DOHH2 (cell line): ENCODE results near the gene JMJD8.
A peak's percentile ranks its signal among the peaks of the same experiment; 100 is the strongest.

Experiments
- H3F3A ChIP-seq: fragments of 200-600 bp; sonication (generic), shearing (Covaris generic); 2 replicates; pipeline ENCODE4 v1.6.0; 2016; ENCODE audit warnings: antibody characterized with exemption, mild to moderate bottlenecking; ENCODE audit not compliant: control insufficient read depth, insufficient read depth
- H3K27ac ChIP-seq: fragments of 200-600 bp; sonication (generic); 2 replicates; pipeline ENCODE4 v1.5.1; 2014; ENCODE audit warnings: low read depth, mild to moderate bottlenecking, low read length, moderate library complexity
- H3K27me3 ChIP-seq: fragments of 200-600 bp; sonication (generic); 2 replicates; pipeline ENCODE4 v1.6.1; 2014; ENCODE audit warnings: mild to moderate bottlenecking, low read length, mixed read lengths; ENCODE audit not compliant: control insufficient read depth
- H3K36me3 ChIP-seq: fragments of 200-600 bp; sonication (generic); 2 replicates; pipeline ENCODE4 v1.6.1; 2014; ENCODE audit warnings: mild to moderate bottlenecking, low read length, moderate library complexity, mixed read lengths; ENCODE audit not compliant: control insufficient read depth
- H3K4me1 ChIP-seq: fragments of 200-600 bp; sonication (generic); 2 replicates; pipeline ENCODE4 v1.6.1; 2014; ENCODE audit warnings: mild to moderate bottlenecking, low read length, mixed read lengths; ENCODE audit not compliant: control insufficient read depth
- H3K4me2 ChIP-seq: fragments of 200-600 bp; sonication (generic); 2 replicates; pipeline ENCODE4 v1.6.0; 2014; ENCODE audit warnings: mild to moderate bottlenecking, low read length, moderate library complexity
- H3K4me3 ChIP-seq: fragments of 200-600 bp; sonication (generic); 2 replicates; pipeline ENCODE4 v1.5.1; 2014; ENCODE audit warnings: mild to moderate bottlenecking, low read length, mixed read lengths
- H3K79me2 ChIP-seq: fragments of 200-600 bp; sonication (generic); 2 replicates; pipeline ENCODE4 v1.6.1; 2014; ENCODE audit warnings: mild to moderate bottlenecking, low read length, mixed read lengths; ENCODE audit not compliant: control insufficient read depth
- H3K9me2 ChIP-seq: fragments of 200-600 bp; sonication (generic); replicated peaks from 2 replicates; pipeline ENCODE4 v1.6.1; 2014; ENCODE audit warnings: mild to moderate bottlenecking, low read length, mixed read lengths; ENCODE audit not compliant: control insufficient read depth
- H3K9me3 ChIP-seq: fragments of 200-600 bp; sonication (generic); 2 replicates; pipeline ENCODE4 v1.6.1; 2014; ENCODE audit warnings: antibody characterized with exemption, low read length, mixed read lengths; ENCODE audit not compliant: control insufficient read depth, insufficient read depth
- H4K20me1 ChIP-seq: fragments of 200-600 bp; sonication (generic); 2 replicates; pipeline ENCODE4 v1.6.0; 2014; ENCODE audit warnings: low read depth, mild to moderate bottlenecking, antibody characterized with exemption, low read length, moderate library complexity; ENCODE audit not compliant: control insufficient read depth, insufficient read depth
- EZH2phosphoT487 ChIP-seq: fragments of 200-600 bp; sonication (generic); IDR thresholded peaks from 2 replicates; pipeline ENCODE4 v1.6.1; 2017; ENCODE audit warnings: borderline replicate concordance, mild to moderate bottlenecking, antibody characterized with exemption, low read length, moderate library complexity, mixed read lengths
- TF ChIP-seq, protein P1 (sequence below): fragments of 200-600 bp; sonication (generic); IDR thresholded peaks from one replicate; pipeline ENCODE4 v1.5.1; 2014; ENCODE audit warnings: antibody characterized with exemption, mild to moderate bottlenecking, low read depth, low read length; ENCODE audit not compliant: poor library complexity, severe bottlenecking

Gene JMJD8

GRCh38 chr16:681746-682427, 2.2 kb downstream of the JMJD8 start:
- Histone ChIP-seq H3K79me2 (peaks cover 36% of the 10 kb centered on the region), H3K4me2 (peak overlapping the region; percentile 97), H3K9me2 (no peaks in the 10 kb centered on the region), H3K27ac (no peak overlapping the region), H4K20me1 (peaks cover 19% of the 10 kb centered on the region), H3F3A (no peaks in the 10 kb centered on the region; the same call in 1 of the 2 replicates), H3K4me3 (peak overlapping the region; percentile 98), H3K27me3 (no peaks in the 10 kb centered on the region), H3K36me3 (peaks cover 52% of the 10 kb centered on the region), H3K9me3 (no peaks in the 10 kb centered on the region), H3K4me1 (peaks cover 45% of the 10 kb centered on the region)
- TF ChIP-seq, protein P1, sequence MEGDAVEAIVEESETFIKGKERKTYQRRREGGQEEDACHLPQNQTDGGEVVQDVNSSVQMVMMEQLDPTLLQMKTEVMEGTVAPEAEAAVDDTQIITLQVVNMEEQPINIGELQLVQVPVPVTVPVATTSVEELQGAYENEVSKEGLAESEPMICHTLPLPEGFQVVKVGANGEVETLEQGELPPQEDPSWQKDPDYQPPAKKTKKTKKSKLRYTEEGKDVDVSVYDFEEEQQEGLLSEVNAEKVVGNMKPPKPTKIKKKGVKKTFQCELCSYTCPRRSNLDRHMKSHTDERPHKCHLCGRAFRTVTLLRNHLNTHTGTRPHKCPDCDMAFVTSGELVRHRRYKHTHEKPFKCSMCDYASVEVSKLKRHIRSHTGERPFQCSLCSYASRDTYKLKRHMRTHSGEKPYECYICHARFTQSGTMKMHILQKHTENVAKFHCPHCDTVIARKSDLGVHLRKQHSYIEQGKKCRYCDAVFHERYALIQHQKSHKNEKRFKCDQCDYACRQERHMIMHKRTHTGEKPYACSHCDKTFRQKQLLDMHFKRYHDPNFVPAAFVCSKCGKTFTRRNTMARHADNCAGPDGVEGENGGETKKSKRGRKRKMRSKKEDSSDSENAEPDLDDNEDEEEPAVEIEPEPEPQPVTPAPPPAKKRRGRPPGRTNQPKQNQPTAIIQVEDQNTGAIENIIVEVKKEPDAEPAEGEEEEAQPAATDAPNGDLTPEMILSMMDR = no peak
- no peak for TF ChIP-seq EZH2phosphoT487

GRCh38 chr16:680967-681745, 3.0 kb downstream of the JMJD8 start:
- TF ChIP-seq EZH2phosphoT487 = no peak
- TF ChIP-seq, protein P1 = peak; percentile 40
- Histone ChIP-seq H3K9me3 (no peaks in the 10 kb centered on the region), H3K36me3 (peaks cover 45% of the 10 kb centered on the region), H3F3A (no peaks in the 10 kb centered on the region; the same call in 1 of the 2 replicates), H3K9me2 (no peaks in the 10 kb centered on the region), H4K20me1 (peaks cover 19% of the 10 kb centered on the region), H3K4me1 (peaks cover 45% of the 10 kb centered on the region), H3K79me2 (peaks cover 36% of the 10 kb centered on the region), H3K4me3 (peak overlapping the region; percentile 98), H3K27me3 (no peaks in the 10 kb centered on the region), H3K4me2 (peak overlapping the region; percentile 97), H3K27ac (peak overlapping the region; percentile 60)

GRCh38 chr16:680625-680945, 3.5 kb downstream of the JMJD8 start:
- Histone ChIP-seq H3K36me3 (peaks cover 39% of the 10 kb centered on the region), H3K9me3 (no peaks in the 10 kb centered on the region), H3K27me3 (no peaks in the 10 kb centered on the region), H3K27ac (peak overlapping the region; percentile 60), H3F3A (no peaks in the 10 kb centered on the region; the same call in 1 of the 2 replicates), H3K4me3 (peak overlapping the region; percentile 98), H3K9me2 (no peaks in the 10 kb centered on the region), H3K4me2 (peak overlapping the region; percentile 97), H3K4me1 (peaks cover 45% of the 10 kb centered on the region), H4K20me1 (peaks cover 19% of the 10 kb centered on the region), H3K79me2 (peaks cover 36% of the 10 kb centered on the region)
- TF ChIP-seq, protein P1 = no peak
- TF ChIP-seq EZH2phosphoT487 = no peak
